IPS-18a (cell line): ENCODE data around the gene PGLYRP4.

Experiments used
- H3K27ac ChIP-seq: one replicate; pipeline ENCODE4 v1.5.1; 2013; ENCODE audit warnings: low read length
- H3K27me3 ChIP-seq: one replicate; pipeline ENCODE4 v1.6.1; 2013; ENCODE audit warnings: mild to moderate bottlenecking, low read length; ENCODE audit not compliant: control insufficient read depth, insufficient read depth
- H3K36me3 ChIP-seq: one replicate; pipeline ENCODE4 v1.6.1; 2013; ENCODE audit warnings: low read depth, low read length; ENCODE audit not compliant: control insufficient read depth
- H3K4me1 ChIP-seq: one replicate; pipeline ENCODE4 v1.6.1; 2013; ENCODE audit warnings: low read depth, low read length; ENCODE audit not compliant: control insufficient read depth
- H3K4me3 ChIP-seq: one replicate; pipeline ENCODE4 v1.5.1; 2013; ENCODE audit warnings: low read length
- H3K9ac ChIP-seq: one replicate; pipeline ENCODE4 v1.6.1; 2013; ENCODE audit warnings: mild to moderate bottlenecking, low read length, moderate library complexity
- H3K9me3 ChIP-seq: one replicate; pipeline ENCODE4 v1.6.1; 2013; ENCODE audit warnings: low read depth, low read length; ENCODE audit not compliant: control insufficient read depth

Gene PGLYRP4

DNA sequence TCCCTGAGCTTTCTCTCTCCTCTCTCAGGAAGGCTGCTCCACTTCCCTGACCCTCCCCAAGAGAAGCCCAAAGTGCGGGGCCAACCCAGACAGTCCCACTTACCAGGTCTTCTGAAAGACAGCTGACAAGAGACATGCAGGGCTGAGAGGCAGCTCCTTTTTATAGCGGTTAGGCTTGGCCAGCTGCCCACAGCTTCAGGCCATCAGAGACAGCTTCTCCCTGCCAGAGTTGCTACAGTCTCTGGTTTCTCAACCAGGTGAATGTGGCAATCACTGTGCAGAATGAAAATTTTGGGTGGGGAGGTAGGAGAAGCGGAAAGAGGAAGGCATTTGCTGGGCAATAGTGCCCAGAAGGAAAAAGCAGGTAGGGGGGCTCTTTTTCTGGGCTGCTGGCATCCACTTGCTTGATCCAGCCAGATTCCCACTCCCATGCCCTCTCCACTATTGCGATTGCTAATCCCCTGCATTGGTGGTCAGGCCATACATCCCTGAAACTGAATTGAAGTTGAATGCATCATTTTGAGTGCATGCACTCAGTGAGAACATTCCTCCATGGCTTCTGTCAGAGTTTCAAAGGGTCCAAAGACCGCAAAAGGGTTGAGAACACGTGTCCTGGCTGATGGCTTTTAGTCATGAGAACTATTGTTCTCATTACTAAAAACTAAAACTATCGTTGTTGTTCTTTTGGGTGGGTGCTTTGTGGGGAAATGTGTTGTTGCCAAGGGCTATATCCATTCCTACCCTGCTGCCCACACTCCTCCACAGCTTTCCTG lies 42.5 kb upstream of the PGLYRP4 start, which contains the start of gene S100A8:
TSS of gene S100A8 (minus strand) at position 136 of the 773 bp plus-strand sequence. CDS start 538 bp downstream, outside the sequence.
- Histone ChIP-seq H3K4me1 (no peaks in the 10 kb centered on the region), H3K27me3 (no peaks in the 10 kb centered on the region)

DNA sequence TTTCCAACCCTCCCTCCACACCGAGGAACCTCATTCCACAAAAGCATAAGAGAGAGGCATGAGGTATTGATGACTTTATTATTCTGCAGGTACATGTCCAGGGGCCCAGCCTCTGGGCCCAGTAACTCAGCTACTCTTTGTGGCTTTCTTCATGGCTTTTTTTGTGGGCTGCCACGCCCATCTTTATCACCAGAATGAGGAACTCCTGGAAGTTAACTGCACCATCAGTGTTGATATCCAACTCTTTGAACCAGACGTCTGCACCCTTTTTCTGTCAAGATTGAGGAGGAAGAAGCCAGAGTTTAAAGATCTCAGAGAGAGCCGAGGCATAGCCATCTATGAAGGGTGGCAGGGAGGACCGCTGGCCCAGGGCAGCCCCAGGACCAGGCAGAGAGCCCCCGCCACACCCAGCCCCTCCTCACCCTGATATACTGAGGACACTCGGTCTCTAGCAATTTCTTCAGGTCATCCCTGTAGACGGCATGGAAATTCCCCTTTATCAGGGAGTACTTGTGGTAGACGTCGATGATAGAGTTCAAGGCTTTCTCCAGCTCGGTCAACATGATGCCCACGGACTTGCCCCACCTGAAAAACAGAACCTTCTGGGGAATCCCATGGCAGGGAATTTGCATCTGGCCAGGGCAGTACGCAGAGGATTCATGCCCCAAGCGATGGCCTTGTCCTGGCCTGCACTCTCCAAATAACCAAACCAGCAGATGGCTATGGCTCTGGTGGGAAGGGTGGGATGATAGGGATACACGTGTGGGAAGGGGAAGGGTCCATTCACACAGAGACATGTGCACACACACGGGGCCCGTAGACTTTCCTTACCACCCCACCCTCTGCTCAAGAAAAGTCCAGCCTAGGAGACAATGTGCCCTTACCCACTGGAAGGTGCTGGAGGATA lies 41.6 kb upstream of the PGLYRP4 start:
- Histone ChIP-seq H3K27me3 (no peaks in the 10 kb centered on the region), H3K27ac (no peak overlapping the region), H3K4me3 (no peak overlapping the region), H3K36me3 (no peaks in the 10 kb centered on the region), H3K4me1 (no peaks in the 10 kb centered on the region), H3K9ac (no peak overlapping the region), H3K9me3 (no peaks in the 10 kb centered on the region)

More for the DNA sequence above, 42.5 kb upstream of the PGLYRP4 start, which contains the start of gene S100A8:
- Histone ChIP-seq H3K27ac (no peak within 1 kb of the TSS), H3K9me3 (no peaks in the 10 kb centered on the region), H3K36me3 (no peaks in the 10 kb centered on the region), H3K4me3 (no peak within 1 kb of the TSS), H3K9ac (no peak within 1 kb of the TSS)

DNA sequence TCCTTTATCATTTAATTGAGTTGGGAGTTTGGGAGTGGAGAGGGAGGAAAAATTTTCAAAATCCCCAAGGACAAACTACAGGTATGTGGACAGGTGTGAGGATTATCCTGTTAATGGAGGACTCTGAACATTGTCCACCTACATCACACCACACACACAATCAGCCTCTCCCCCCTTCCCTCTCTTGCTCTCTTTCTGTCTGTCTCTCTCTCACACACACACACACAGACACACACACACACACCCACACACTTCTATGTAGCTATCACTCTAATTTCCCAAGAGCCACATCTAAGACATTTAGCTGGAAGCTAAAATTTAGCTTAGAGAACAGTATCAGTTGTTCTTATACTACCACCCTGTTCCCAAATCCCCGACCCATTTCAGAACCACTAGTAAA lies 40.8 kb upstream of the PGLYRP4 start:
- Histone ChIP-seq H3K9ac (no peak overlapping the region), H3K27ac (no peak overlapping the region), H3K9me3 (no peaks in the 10 kb centered on the region), H3K4me1 (no peaks in the 10 kb centered on the region), H3K36me3 (no peaks in the 10 kb centered on the region), H3K4me3 (no peak overlapping the region), H3K27me3 (no peaks in the 10 kb centered on the region)

DNA sequence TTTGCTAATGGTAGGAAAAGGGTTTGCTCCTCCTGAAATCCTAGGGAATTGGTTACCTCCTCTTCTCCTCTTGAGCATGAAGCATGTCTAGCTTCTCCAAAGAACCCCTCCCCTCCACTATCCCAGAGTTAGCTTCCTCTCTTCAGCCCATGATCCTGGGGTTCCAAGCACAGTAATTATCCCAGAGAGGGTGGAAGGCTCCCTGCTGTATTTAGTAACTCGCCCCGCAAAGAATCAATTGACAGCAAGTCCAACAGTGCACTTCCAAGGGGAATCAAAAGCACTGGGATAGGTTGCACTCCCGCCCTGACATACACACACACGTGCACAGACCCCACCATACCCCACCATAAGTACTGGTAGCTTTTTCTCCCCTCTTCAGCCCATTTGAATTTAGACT lies 39.1 kb upstream of the PGLYRP4 start:
- no peak overlapping the region for H3K9ac ChIP-seq
- no peaks in the 10 kb centered on the region for H3K36me3 ChIP-seq
- H3K4me3 ChIP-seq: no peak overlapping the region
- H3K27me3 ChIP-seq: no peaks in the 10 kb centered on the region
- H3K4me1 ChIP-seq: no peaks in the 10 kb centered on the region
- no peaks in the 10 kb centered on the region for H3K9me3 ChIP-seq
- H3K27ac ChIP-seq: no peak overlapping the region

DNA sequence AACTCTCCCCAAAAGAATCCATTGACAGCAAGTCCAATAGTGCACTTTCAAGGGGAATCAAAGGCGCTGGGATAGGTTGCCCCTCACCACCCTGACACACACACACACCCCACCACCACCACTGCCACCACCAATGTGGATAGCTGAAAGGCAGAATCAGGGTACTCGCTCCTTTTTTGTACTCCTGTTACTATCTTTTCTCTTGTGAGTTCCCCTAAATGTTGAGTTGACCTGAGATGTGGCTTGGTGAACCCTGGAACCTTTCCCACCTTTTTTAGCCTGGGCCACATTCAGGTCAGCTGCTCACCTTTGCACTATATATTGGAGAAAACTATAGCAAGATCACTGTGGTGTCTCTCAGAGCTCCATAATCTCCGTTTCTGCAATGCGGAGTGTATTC lies 38.4 kb upstream of the PGLYRP4 start:
- H3K36me3 ChIP-seq: no peaks in the 10 kb centered on the region
- no peaks in the 10 kb centered on the region for H3K27me3 ChIP-seq
- no peak overlapping the region for H3K4me3 ChIP-seq
- H3K27ac ChIP-seq: no peak overlapping the region
- no peaks in the 10 kb centered on the region for H3K4me1 ChIP-seq
- H3K9me3 ChIP-seq: peaks cover under 1% of the 10 kb centered on the region
- no peak overlapping the region for H3K9ac ChIP-seq

DNA sequence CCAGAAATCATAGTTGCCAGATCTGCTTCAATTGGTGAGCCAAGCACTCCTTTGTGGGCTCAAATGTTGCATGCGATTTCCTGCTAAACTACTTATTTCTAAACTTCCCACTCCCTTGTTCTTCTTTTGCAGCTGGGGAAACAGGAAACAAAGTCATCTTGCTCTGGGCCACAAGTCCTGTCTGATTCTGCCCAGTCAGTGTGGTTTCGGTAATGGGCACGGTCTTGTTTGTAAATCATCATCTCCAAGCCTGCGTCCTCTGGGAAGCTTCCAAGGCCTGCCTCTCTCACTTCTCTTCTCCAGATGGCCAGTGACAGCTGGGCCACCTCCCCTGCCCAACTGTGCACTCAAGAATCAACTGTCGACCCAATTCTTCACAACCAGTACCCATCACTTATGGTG lies 37.9 kb upstream of the PGLYRP4 start:
- Histone ChIP-seq H3K9me3 (peaks cover 2% of the 10 kb centered on the region), H3K36me3 (no peaks in the 10 kb centered on the region), H3K4me3 (no peak overlapping the region), H3K27me3 (no peaks in the 10 kb centered on the region), H3K4me1 (no peaks in the 10 kb centered on the region), H3K9ac (no peak overlapping the region), H3K27ac (no peak overlapping the region)

DNA sequence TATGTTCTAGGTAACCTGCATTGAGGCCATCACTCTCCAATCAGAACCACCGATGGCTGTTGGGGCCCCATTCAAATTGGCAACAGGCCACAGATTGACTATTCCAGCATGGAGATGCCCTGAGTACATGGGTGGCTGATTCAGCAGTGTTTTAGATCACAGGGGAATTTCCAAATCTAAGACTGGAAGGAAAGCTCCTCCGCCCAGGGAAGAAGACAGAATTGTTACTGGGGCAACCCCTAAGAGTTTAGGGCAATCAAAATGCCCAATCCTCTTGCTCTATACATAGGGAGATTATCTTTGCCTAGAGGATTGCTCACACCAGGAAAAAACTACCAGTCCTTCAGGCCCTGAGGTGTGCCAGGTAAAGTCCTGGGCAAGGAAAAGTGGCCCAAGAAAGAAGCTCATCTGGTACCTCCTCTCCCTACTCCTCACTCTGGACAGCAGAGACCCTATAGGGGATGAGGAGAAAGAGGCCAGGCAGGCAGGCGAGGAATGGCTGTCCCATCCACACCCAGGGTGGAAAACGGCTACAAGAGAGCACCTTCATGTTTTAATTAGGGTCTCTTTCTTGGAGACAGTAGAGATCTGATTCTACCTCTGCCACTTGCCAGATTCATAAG lies 36.4 kb upstream of the PGLYRP4 start:
- H3K27me3 ChIP-seq: no peaks in the 10 kb centered on the region
- H3K4me3 ChIP-seq: no peak overlapping the region
- peaks cover 2% of the 10 kb centered on the region for H3K9me3 ChIP-seq
- no peak overlapping the region for H3K27ac ChIP-seq
- no peaks in the 10 kb centered on the region for H3K4me1 ChIP-seq
- no peak overlapping the region for H3K9ac ChIP-seq
- H3K36me3 ChIP-seq: no peaks in the 10 kb centered on the region

DNA sequence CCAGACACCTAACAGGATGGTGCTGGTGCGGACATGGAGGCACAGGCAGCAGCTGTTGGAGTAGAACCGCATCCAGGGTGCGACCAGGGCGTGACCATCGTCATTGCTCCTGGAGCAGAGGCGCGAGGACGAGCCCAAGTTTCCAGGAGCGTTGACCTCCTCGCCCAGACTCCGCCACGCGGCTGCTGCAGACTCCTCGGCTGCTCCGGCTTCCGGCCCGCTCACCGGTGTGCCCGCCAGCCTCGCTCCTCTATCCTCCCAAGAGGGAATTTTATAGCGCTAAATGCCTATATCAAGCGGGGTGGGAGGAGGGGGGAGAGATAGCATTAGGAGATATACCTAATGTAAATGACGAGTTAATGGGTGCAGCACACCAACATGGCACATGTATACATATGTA lies 32.1 kb upstream of the PGLYRP4 start:
- H3K27ac ChIP-seq: no peak overlapping the region

DNA sequence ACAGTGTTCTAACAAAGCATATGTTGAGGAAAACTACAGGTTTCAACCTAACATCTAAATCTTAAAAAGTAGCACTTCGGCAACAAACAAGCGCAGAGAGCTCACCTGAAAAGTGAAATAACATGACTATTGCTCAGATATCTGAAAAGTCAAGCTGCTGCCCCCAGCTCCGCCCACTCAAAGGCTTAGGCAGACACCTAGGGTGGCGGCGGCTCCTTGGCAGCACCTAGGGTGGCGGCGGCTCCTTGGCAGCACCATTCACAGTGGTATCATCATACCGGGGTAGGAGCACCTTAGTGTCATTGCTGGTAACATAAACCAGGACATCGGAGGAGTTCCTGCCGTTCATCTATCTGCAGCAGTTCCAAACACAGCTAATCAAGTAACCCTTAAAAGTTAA lies 30.9 kb upstream of the PGLYRP4 start:
- Histone ChIP-seq H3K27me3 (no peaks in the 10 kb centered on the region), H3K9me3 (peaks cover 2% of the 10 kb centered on the region)

More for the DNA sequence above, 32.1 kb upstream of the PGLYRP4 start:
- Histone ChIP-seq H3K4me3 (no peak overlapping the region), H3K4me1 (no peaks in the 10 kb centered on the region), H3K27me3 (no peaks in the 10 kb centered on the region), H3K9ac (no peak overlapping the region), H3K36me3 (no peaks in the 10 kb centered on the region), H3K9me3 (peaks cover 2% of the 10 kb centered on the region)

DNA sequence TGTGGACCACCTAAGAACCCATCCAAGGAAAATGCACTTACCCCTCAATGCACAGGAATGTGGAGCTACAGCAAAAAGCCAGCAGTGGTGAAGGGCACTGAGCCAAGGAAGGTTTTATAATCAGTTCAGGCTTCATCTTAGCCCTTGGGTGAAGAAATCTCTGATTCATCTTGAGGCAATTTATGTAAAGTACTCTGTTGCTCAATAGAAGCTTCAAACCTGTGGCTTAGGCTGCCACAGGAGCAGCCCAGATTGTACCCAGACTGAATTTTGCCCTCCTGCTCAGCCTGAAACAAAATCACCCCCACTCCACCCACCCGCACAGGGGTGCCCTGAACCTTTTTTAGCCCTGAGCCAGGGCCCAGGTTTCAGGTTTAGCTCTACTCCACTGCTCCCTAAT lies 26.9 kb upstream of the PGLYRP4 start, which contains the start of gene S100A12:
TSS of gene S100A12 (minus strand) at position 111 of the 400 bp plus-strand sequence. CDS start 1,029 bp downstream, outside the sequence.
- H3K27me3 ChIP-seq: no peaks in the 10 kb centered on the region
- no peak within 1 kb of the TSS for H3K9ac ChIP-seq
- H3K9me3 ChIP-seq: no peaks in the 10 kb centered on the region
- H3K4me3 ChIP-seq: no peak within 1 kb of the TSS
- no peaks in the 10 kb centered on the region for H3K36me3 ChIP-seq
- no peaks in the 10 kb centered on the region for H3K4me1 ChIP-seq
- no peak within 1 kb of the TSS for H3K27ac ChIP-seq

More for the DNA sequence above, 30.9 kb upstream of the PGLYRP4 start:
- Histone ChIP-seq H3K36me3 (no peaks in the 10 kb centered on the region), H3K27ac (no peak overlapping the region), H3K4me1 (no peaks in the 10 kb centered on the region), H3K4me3 (no peak overlapping the region), H3K9ac (no peak overlapping the region)

DNA sequence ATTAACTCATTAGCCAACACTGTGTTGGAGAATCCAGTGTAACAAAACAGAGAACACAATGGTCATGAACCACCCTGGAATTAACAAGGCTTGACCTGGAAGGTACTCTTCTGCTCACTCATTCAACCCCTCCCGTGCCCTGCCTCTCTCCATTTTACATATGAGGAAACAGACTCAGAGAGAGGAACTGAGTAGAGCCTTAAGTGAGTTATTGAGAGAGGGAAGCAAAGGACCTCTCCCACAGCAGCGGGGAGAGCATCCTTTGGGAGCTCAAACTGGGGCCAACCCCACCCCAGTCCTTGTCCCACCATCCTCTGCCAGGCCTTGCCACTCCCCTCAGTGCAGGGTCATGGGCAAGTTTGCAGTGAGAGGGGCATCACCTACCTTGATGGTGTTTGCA lies 25.4 kb upstream of the PGLYRP4 start:
- Histone ChIP-seq H3K36me3 (no peaks in the 10 kb centered on the region), H3K4me3 (no peak overlapping the region), H3K9me3 (no peaks in the 10 kb centered on the region), H3K4me1 (no peaks in the 10 kb centered on the region), H3K27me3 (no peaks in the 10 kb centered on the region), H3K9ac (no peak overlapping the region), H3K27ac (no peak overlapping the region)
